H1 (cell line): ENCODE measurements around the gene IQCN. TPM values are rescaled to one million over a fixed set of nuclear protein-coding genes. Genes with fewer than 3 reads are reported as not detected.
A peak's percentile ranks its signal among the peaks of the same experiment; 100 is the strongest.

Experiments used
- BCL11A ChIP-seq, 2 experiments: IDR thresholded peaks; one replicate each; pipeline ENCODE4 v1.6.1; 2011; ENCODE audit warnings: low read depth in 2 of 2, low read length in 2 of 2, mild to moderate bottlenecking in 2 of 2
- BRCA1 ChIP-seq: IDR thresholded peaks from 2 replicates; pipeline ENCODE4 v1.6.1; 2012; ENCODE audit warnings: low read depth, low read length, improper control_type of control experiment
- EP300 ChIP-seq, 2 experiments: IDR thresholded peaks; 1 replicate in 1 of 2; 2 replicates in 1 of 2; pipeline ENCODE4 v1.6.1; 2011 to 2012; ENCODE audit warnings: low read depth in 2 of 2, low read length in 2 of 2, mild to moderate bottlenecking in 2 of 2, borderline replicate concordance in 1 of 2, inconsistent platforms in 1 of 2, moderate library complexity in 1 of 2
- GTF2F1 ChIP-seq: IDR thresholded peaks from 2 replicates; pipeline ENCODE4 v1.6.1; 2012; ENCODE audit warnings: low read depth, low read length, improper control_type of control experiment, borderline replicate concordance
- HDAC6 ChIP-seq: IDR thresholded peaks from one replicate; pipeline ENCODE4 v1.7.1; 2012; ENCODE audit warnings: low read depth, mild to moderate bottlenecking, inconsistent platforms, low read length, moderate library complexity
- KDM4A ChIP-seq: IDR thresholded peaks from one replicate; pipeline ENCODE4 v1.7.1; 2012; ENCODE audit warnings: low read depth, mild to moderate bottlenecking, moderate library complexity, low read length, inconsistent platforms; ENCODE audit not compliant: severe bottlenecking
- NRF1 ChIP-seq: IDR thresholded peaks from 2 replicates; pipeline ENCODE4 v1.6.1; 2011; ENCODE audit warnings: mild to moderate bottlenecking, low read depth, low read length, improper control_type of control experiment
- RFX5 ChIP-seq: IDR thresholded peaks from 2 replicates; pipeline ENCODE4 v1.6.1; 2011; ENCODE audit warnings: low read depth, low read length, improper control_type of control experiment, borderline replicate concordance
- SP2 ChIP-seq: IDR thresholded peaks from 2 replicates; pipeline ENCODE4 v1.6.1; 2012; ENCODE audit warnings: mild to moderate bottlenecking, low read length, inconsistent platforms
- TAF7 ChIP-seq: optimal IDR thresholded peaks from 2 replicates; pipeline ENCODE3; 2011; ENCODE audit warnings: low read depth, mild to moderate bottlenecking, inconsistent platforms, low read length, moderate library complexity, borderline replicate concordance
- polyA plus RNA-seq, 7 experiments: library from polyadenylated mRNA; depleted of rRNA in 3 of 7; stranded (reverse) in 5 of 7; unstranded in 2 of 7; fragments of >200 nt in 5 of 7; fragments of 200-250 nt in 2 of 7; gene quantifications; 1 replicate in 5 of 7; 2 replicates in 1 of 7; 4 replicates in 1 of 7; pipeline versions ENCODE4 v1.2.1 to v1.2.3, GENCODE V29; 2011 to 2013; ENCODE audit warnings: missing spikeins in 2 of 7, mixed read lengths in 2 of 7
- total RNA-seq: library from RNA; stranded (reverse); fragmentation: NEBNext Ultra II Directional; extraction: Animal tissue kit (Norgen Biotek cat#: 25700); gene quantifications from 2 replicates; pipeline ENCODE4 v1.2.1, GENCODE V29; 2021
- TF ChIP-seq, protein P1 (sequence below): IDR thresholded peaks from 2 replicates; pipeline ENCODE4 v1.6.1; 2011; ENCODE audit warnings: low read length, improper control_type of control experiment
- TF ChIP-seq, protein P2 (sequence below): IDR thresholded peaks from 2 replicates; pipeline ENCODE4 v1.6.1; 2012; ENCODE audit warnings: inconsistent platforms

Gene IQCN
- total and polyA plus RNA-seq, 2 of the 8 experiments (the other 6 are each of a cell fraction or from before 2014, with no cell fraction given): 0.36 to 1.0 TPM

DNA sequence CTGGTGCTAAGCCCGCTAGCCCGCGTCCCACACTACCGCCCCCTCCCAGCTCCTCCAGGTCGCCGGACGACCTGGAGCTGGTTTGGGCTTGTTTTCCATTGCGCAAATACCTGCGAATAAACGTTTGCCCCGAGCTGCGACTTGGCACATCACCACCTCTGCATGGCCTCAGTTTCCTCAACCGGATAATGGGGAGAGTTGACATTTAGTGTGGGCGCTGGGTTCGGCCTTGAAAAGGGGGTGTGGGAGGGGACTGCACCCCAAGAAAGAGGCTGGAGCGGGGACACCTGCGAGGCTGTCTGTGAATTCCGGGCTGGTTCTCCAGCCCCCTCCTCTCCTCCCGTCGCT is 18.2 kb upstream of the IQCN start (continued):
- TF ChIP-seq KDM4A (peak; percentile 32), BRCA1 (no peak), GTF2F1 (no peak), BCL11A (IDR thresholded peaks at IDR 0.05; ENCODE audit: low read depth in 2 of 2, low read length in 2 of 2) (no peak), NRF1 (no peak), TAF7 (no peak), RFX5 (no peak), EP300 (IDR thresholded peaks at IDR 0.05; ENCODE audit: borderline replicate concordance in 1 of 2, low read depth in 2 of 2, low read length in 2 of 2) (no peak), HDAC6 (no peak), SP2 (no peak)
- TF ChIP-seq, protein P1, sequence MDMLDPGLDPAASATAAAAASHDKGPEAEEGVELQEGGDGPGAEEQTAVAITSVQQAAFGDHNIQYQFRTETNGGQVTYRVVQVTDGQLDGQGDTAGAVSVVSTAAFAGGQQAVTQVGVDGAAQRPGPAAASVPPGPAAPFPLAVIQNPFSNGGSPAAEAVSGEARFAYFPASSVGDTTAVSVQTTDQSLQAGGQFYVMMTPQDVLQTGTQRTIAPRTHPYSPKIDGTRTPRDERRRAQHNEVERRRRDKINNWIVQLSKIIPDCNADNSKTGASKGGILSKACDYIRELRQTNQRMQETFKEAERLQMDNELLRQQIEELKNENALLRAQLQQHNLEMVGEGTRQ: no peak
- TF ChIP-seq, protein P2, sequence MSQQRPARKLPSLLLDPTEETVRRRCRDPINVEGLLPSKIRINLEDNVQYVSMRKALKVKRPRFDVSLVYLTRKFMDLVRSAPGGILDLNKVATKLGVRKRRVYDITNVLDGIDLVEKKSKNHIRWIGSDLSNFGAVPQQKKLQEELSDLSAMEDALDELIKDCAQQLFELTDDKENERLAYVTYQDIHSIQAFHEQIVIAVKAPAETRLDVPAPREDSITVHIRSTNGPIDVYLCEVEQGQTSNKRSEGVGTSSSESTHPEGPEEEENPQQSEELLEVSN: no peak
